Loucy (cell line): ENCODE results near the gene TMIGD3.

Experiments used
- H2AFZ ChIP-seq: fragments of 200-600 bp; sonication (generic); 2 replicates; pipeline ENCODE4 v1.6.0; 2016; ENCODE audit warnings: antibody characterized with exemption, mild to moderate bottlenecking, low read length, moderate library complexity
- H3F3A ChIP-seq: fragments of 200-600 bp; 2 replicates; pipeline ENCODE4 v1.6.0; 2016; ENCODE audit warnings: antibody characterized with exemption, low read depth, mild to moderate bottlenecking
- H3K27me3 ChIP-seq: fragments of 200-600 bp; sonication (generic); 2 replicates; pipeline ENCODE4 v1.6.1; 2014; ENCODE audit warnings: low read length, mild to moderate bottlenecking; ENCODE audit not compliant: insufficient read depth, poor library complexity, severe bottlenecking
- H3K36me3 ChIP-seq: fragments of 200-600 bp; sonication (generic); 2 replicates; pipeline ENCODE4 v1.6.1; 2016; ENCODE audit warnings: low read length; ENCODE audit not compliant: insufficient read depth
- H3K4me1 ChIP-seq: fragments of 200-600 bp; sonication (generic); 2 replicates; pipeline ENCODE4 v1.5.1; 2014; ENCODE audit warnings: low read length, mild to moderate bottlenecking; ENCODE audit not compliant: insufficient read depth, poor library complexity, severe bottlenecking
- H3K4me2 ChIP-seq: fragments of 200-600 bp; sonication (generic); 2 replicates; pipeline ENCODE4 v1.6.0; 2014; ENCODE audit warnings: antibody characterized with exemption, low read length, low read depth, mild to moderate bottlenecking; ENCODE audit not compliant: poor library complexity, severe bottlenecking
- H3K4me3 ChIP-seq: fragments of 200-600 bp; sonication (generic); 2 replicates; pipeline ENCODE4 v1.5.1; 2014; ENCODE audit warnings: low read length, mild to moderate bottlenecking, mixed read lengths; ENCODE audit not compliant: poor library complexity, severe bottlenecking
- H3K79me2 ChIP-seq: fragments of 200-600 bp; sonication (generic); 2 replicates; pipeline ENCODE4 v1.6.1; 2014; ENCODE audit warnings: low read length; ENCODE audit not compliant: insufficient read depth
- H3K9ac ChIP-seq: fragments of 200-600 bp; sonication (generic); 2 replicates; pipeline ENCODE4 v1.6.0; 2014; ENCODE audit warnings: mild to moderate bottlenecking, low read depth, low read length, moderate library complexity; ENCODE audit not compliant: poor library complexity, severe bottlenecking
- H3K9me2 ChIP-seq: fragments of 200-600 bp; sonication (generic); replicated peaks from 2 replicates; pipeline ENCODE4 v1.6.1; 2016; ENCODE audit warnings: low read depth, low read length, mixed read lengths
- H3K9me3 ChIP-seq: fragments of 200-600 bp; sonication (generic); 2 replicates; pipeline ENCODE4 v1.6.1; 2014; ENCODE audit warnings: mild to moderate bottlenecking, antibody characterized with exemption, low read length, low read depth; ENCODE audit not compliant: insufficient read depth
- H4K20me1 ChIP-seq: fragments of 200-600 bp; sonication (generic); 2 replicates; pipeline ENCODE4 v1.6.0; 2014; ENCODE audit warnings: antibody characterized with exemption, low read length, mild to moderate bottlenecking; ENCODE audit not compliant: insufficient read depth, poor library complexity, severe bottlenecking
- CTCF ChIP-seq: fragments of 200-600 bp; sonication (generic); conservative IDR thresholded peaks from 2 replicates; pipeline ENCODE4 v1.5.1; 2014; ENCODE audit warnings: mild to moderate bottlenecking, antibody characterized with exemption, low read length
- EZH2phosphoT487 ChIP-seq: fragments of 200-600 bp; IDR thresholded peaks from 2 replicates; pipeline ENCODE4 v1.6.1; 2018; ENCODE audit warnings: antibody characterized with exemption, mild to moderate bottlenecking, moderate library complexity, borderline replicate concordance

Gene TMIGD3

GRCh38 chr1:111439461-111440351, 63.7 kb downstream of the TMIGD3 start:
- Histone ChIP-seq H2AFZ (no peak overlapping the region), H3K4me2 (no peak overlapping the region), H3K79me2 (no peaks in the 10 kb centered on the region), H4K20me1 (no peaks in the 10 kb centered on the region), H3F3A (no peaks in the 10 kb centered on the region), H3K9ac (no peak overlapping the region), H3K36me3 (peaks cover 62% of the 10 kb centered on the region; the same call in 1 of the 2 replicates), H3K9me3 (no peaks in the 10 kb centered on the region), H3K27me3 (no peaks in the 10 kb centered on the region), H3K4me1 (peaks cover 3% of the 10 kb centered on the region), H3K9me2 (no peaks in the 10 kb centered on the region), H3K4me3 (no peak overlapping the region)
- TF ChIP-seq CTCF (no peak), EZH2phosphoT487 (no peak)

- Histone ChIP-seq H3K4me3 (no peak overlapping the region), H3K9me2 (no peaks in the 10 kb centered on the region), H2AFZ (no peak overlapping the region), H3F3A (no peaks in the 10 kb centered on the region), H3K79me2 (no peaks in the 10 kb centered on the region), H3K36me3 (peaks cover 41% of the 10 kb centered on the region; the same call in 1 of the 2 replicates), H3K4me2 (no peak overlapping the region), H3K27me3 (no peaks in the 10 kb centered on the region), H4K20me1 (no peaks in the 10 kb centered on the region), H3K9me3 (no peaks in the 10 kb centered on the region), H3K4me1 (no peaks in the 10 kb centered on the region), H3K9ac (no peak overlapping the region)
- TF ChIP-seq EZH2phosphoT487 (no peak), CTCF (no peak)
Measured at GRCh38 chr1:111436726-111437125, 66.7 kb downstream of the TMIGD3 start.
